ENCODE measurements around the gene NUP58.
"Not testable (repeated sequence)": the region's sequence is repeated elsewhere in the genome, so short reads cannot be mapped to it uniquely, and the experiment has no call there.

NUP58 gene

DNA sequence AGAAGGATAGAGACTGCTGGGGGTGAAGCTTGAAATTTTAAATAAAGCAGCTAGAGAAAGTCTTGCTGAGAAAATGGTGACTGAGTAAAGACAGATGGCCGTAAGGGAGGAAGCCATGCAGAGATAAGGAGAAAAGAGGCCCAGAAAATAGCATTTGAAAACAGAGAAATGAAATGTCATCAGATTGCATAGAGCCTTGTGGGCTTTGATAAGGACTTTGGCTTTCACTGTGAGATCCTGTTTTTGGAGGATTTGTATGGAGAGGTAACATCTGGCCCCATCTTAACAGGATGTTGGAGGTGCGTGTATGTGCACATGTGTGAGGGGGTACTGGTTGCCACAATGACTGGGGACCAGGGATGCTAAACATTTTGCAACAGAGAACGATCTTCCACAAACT is 50.8 kb downstream of the NUP58 start:
- peaks cover 11% of the 10 kb centered on the region for H3K27me3 Mint-ChIP-seq
- no peaks in the 10 kb centered on the region for H3K36me3 Mint-ChIP-seq
- no peaks in the 10 kb centered on the region for H3K4me1 Mint-ChIP-seq
- H3K27ac Mint-ChIP-seq, result no peak overlapping the region
- no peaks in the 10 kb centered on the region for H3K9me3 Mint-ChIP-seq
- no peak overlapping the region for H3K4me3 Mint-ChIP-seq

DNA sequence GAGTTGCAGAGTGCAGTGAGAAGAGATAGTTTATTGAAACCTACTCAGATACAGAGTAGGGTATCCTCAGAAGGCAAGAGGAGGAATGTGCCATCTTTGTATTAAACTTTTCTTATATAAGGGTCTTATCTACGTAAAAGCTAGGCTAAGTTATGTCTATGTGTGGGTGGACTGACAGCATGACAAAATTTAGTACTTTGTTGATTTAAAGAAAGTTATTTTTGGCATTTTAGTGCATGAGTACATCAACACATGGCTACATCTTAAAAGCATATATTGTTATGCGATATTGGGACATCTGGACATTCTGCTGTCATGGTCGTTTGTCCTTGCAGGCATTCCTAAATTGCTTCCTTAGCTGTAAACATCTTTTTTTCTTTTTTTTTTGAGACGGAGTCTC is 51.4 kb downstream of the NUP58 start:
- H3K4me1 Mint-ChIP-seq, result no peaks in the 10 kb centered on the region
- H3K36me3 Mint-ChIP-seq, result peaks cover 1% of the 10 kb centered on the region
- H3K4me3 Mint-ChIP-seq, result no peak overlapping the region
- no peak overlapping the region for H3K27ac Mint-ChIP-seq
- H3K27me3 Mint-ChIP-seq, result peaks cover 14% of the 10 kb centered on the region
- no peaks in the 10 kb centered on the region for H3K9me3 Mint-ChIP-seq

DNA sequence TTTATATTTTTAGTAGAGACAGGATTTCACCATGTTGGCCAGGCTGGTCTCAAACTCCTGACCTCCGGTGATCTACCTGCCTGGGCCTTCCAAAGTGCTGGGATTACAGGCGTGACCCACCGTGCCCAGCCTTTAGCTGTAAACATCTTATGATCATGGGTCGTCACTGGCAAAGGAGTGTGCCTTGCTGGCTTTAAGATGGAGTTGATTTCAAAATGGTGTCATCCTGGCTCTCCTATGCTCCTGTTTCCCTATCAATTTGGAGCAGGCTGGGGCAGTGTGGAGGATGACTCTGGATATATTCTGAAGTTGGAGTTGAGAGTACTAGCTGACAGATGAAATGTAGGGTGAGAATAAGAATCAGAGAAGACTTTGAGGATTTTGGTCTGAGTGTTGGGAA is 51.9 kb downstream of the NUP58 start:
- no peak overlapping the region for H3K27ac Mint-ChIP-seq
- no peaks in the 10 kb centered on the region for H3K9me3 Mint-ChIP-seq
- H3K36me3 Mint-ChIP-seq, result peaks cover 1% of the 10 kb centered on the region
- H3K4me1 Mint-ChIP-seq, result no peaks in the 10 kb centered on the region
- peaks cover 18% of the 10 kb centered on the region for H3K27me3 Mint-ChIP-seq
- no peak overlapping the region for H3K4me3 Mint-ChIP-seq

DNA sequence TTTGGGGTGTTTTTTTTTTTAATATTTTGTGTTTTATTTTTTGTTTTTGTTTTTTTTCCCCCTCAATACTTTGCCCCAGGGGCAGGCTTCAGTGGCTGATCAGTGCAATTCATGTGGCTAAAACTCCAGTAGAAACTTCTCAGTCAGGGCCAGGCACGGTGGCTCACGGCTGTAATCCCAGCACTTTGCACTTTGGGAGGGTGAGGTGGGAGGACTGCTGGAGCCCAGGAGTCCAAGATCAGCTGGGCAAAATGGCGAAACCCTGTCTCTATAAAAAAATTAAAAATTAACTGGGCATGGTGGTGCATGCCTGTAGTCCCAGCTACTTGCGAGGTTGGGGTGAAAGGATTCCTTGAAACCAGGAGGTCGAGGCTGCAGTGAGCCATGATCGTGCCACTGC is 53.0 kb downstream of the NUP58 start:
- H3K4me1 Mint-ChIP-seq, result no peaks in the 10 kb centered on the region
- peaks cover 1% of the 10 kb centered on the region for H3K36me3 Mint-ChIP-seq
- H3K27me3 Mint-ChIP-seq, result peaks cover 18% of the 10 kb centered on the region
- H3K9me3 Mint-ChIP-seq, result no peaks in the 10 kb centered on the region
- H3K4me3 Mint-ChIP-seq, result no peak overlapping the region
- no peak overlapping the region for H3K27ac Mint-ChIP-seq

DNA sequence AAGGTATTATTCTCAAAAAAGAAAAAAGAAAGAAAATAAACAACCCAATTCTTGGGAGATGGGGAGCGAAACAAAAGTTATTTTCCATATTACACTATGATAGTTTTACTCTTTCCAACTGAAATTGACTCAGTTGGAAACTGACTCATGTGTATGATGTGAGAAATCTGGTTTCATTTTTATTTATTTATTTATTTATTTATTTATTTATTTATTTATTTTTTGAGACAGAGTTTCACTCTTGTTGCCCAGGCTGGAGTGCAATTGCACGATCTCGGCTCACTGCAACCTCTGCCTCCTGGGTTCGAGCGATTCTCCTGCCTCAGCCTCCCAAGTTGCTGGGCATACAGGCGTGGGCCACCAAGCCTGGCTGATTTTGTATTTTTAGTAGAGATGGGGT is 59.0 kb downstream of the NUP58 start:
- H3K36me3 Mint-ChIP-seq, H3K27ac Mint-ChIP-seq, H3K4me3 Mint-ChIP-seq, H3K9me3 Mint-ChIP-seq, H3K4me1 Mint-ChIP-seq: not testable (repeated sequence)
- H3K27me3 Mint-ChIP-seq, result peaks cover 15% of the 10 kb centered on the region

DNA sequence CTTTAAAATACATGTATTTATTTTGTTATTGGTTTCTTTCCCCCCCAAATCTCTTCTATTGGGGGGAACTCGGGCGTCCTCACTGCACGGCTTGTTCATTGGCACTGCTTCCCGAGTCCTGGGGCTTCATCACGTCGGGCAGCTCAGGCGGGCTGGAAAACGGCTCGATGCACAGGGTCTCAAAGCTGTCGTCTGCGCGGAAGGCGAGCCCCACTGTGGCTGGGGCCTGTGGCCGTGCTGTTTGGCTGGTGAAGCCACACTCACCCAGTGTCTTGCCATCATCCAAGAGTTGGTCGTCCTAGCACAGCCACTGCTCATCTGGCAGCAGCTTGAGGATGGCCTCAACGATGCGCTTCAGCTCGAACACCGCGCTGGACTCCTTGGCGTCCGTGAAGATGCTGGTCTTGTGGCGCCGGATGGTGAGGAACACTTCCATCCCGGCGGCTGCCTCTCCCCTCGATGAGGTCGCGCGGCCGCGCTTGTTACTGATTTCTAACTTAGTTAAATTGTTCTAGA is 64.4 kb downstream of the NUP58 start:
- H3K27me3 Mint-ChIP-seq, result peaks cover 25% of the 10 kb centered on the region
- no peaks in the 10 kb centered on the region for H3K36me3 Mint-ChIP-seq
- H3K9me3 Mint-ChIP-seq, result no peaks in the 10 kb centered on the region
- no peak overlapping the region for H3K27ac Mint-ChIP-seq
- no peaks in the 10 kb centered on the region for H3K4me1 Mint-ChIP-seq
- H3K4me3 Mint-ChIP-seq, result no peak overlapping the region

DNA sequence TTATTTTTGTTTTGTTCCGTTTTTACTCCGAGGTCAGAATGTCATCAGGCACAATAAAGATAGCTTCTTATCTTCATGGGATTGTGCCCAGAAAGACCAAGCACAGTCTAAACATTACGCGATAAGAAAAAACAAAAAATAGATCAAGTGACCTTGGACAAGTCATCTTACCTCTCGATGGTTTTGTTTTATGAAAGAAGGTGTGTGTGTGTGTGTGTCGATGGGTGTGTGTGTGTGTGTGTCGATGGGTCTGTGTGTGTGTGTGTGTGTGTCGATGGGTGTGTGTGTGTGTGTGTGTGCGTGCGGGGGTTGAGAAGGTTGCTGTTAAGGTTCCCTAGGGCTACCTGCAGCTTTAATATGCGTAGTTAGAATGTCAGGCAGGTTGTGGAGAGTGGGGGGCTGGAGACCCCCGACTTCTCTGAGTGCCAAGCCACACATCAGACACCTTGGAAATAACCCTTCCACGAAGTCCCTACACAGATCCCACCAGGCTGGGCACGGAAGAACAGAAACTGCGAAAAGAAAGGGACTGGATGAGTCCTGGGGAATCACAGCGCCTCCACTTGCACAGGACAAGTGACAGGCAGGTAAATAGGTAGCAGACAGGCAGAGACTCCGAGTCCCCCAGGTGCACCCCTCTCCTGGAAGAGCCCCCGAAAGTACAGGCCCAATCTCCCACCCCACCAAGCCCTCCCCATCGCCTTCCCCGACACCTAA is 69.9 kb downstream of the NUP58 start:
- Mint-ChIP-seq H3K27me3 (peaks cover 54% of the 10 kb centered on the region), H3K36me3 (no peaks in the 10 kb centered on the region), H3K9me3 (no peaks in the 10 kb centered on the region)

DNA sequence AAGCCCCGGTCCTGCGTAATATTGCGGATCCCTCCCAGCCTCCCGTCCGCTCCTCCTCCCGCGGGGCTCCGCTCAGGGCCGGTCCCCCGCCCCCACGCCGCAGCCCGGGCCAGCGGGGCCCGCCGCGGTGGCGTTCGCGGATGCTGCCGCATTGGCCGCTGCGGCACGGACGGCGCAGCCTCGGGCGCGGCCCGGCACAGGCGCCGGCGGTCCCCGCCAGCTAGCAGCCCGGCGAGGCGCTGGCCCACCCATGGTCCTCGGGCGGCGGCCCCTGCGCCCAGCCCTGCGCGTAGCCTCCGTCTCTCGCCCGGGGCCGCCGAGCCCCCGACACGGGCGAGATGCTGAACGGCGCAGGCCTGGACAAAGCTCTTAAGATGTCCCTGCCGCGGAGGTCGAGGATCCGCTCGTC is 70.5 kb downstream of the NUP58 start, which contains the start of gene ATP8A2:
TSS of gene ATP8A2 (plus strand) at position 100 of the 409 bp plus-strand sequence. CDS start at position 339, 239 bp downstream.
- Mint-ChIP-seq H3K27ac (no peak within 1 kb of the TSS), H3K4me1 (peaks cover 12% of the 10 kb centered on the region), H3K36me3 (no peaks in the 10 kb centered on the region), H3K27me3 (peaks cover 54% of the 10 kb centered on the region), H3K4me3 (peak within 1 kb of the TSS; percentile 83), H3K9me3 (no peaks in the 10 kb centered on the region)

More for the DNA sequence above, 69.9 kb downstream of the NUP58 start:
- Mint-ChIP-seq H3K4me3 (peak overlapping the region; percentile 83), H3K27ac (no peak overlapping the region), H3K4me1 (peaks cover 12% of the 10 kb centered on the region)

DNA sequence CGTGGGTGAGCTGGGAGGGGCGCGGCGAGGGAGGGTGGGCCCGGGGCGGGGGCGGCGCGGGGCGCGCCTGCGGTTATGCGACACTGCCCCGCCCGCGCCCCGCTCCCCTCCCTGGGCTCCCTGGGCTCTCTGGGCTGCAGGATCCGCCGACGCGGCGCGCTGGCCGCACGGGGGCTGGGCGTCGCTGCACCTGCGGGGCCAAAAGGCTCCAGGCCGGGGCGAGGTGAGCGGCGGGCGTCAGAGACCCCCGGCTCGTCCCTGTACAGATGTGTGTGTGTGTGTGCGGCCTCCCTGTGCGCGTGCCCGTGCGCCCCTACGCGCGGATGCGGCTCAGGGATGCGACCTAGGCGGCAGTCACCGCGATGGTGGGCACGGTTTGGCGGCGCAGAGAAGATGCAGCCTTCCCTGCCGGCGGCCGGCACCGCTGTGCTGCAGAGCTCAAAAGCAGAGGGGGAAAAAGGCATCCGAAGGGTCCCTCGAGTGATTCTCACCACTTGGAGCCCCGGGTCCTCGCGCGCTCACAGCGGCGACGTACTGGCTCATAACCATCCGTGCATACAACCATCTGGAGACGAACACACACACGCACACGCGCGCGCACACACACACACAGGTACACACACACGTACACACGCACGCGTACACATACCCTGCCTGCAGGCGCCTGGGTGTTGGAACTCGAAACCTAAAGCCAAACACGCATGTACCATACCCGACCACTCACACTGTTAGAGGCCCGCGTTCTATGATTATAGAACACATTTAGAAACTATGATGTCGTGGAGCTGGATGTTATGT is 71.1 kb downstream of the NUP58 start:
- no peaks in the 10 kb centered on the region for H3K9me3 Mint-ChIP-seq
- H3K4me3 Mint-ChIP-seq, result peak overlapping the region; percentile 47
- H3K27ac Mint-ChIP-seq, result no peak overlapping the region
- no peaks in the 10 kb centered on the region for H3K36me3 Mint-ChIP-seq
- peaks cover 51% of the 10 kb centered on the region for H3K27me3 Mint-ChIP-seq
- peaks cover 12% of the 10 kb centered on the region for H3K4me1 Mint-ChIP-seq

DNA sequence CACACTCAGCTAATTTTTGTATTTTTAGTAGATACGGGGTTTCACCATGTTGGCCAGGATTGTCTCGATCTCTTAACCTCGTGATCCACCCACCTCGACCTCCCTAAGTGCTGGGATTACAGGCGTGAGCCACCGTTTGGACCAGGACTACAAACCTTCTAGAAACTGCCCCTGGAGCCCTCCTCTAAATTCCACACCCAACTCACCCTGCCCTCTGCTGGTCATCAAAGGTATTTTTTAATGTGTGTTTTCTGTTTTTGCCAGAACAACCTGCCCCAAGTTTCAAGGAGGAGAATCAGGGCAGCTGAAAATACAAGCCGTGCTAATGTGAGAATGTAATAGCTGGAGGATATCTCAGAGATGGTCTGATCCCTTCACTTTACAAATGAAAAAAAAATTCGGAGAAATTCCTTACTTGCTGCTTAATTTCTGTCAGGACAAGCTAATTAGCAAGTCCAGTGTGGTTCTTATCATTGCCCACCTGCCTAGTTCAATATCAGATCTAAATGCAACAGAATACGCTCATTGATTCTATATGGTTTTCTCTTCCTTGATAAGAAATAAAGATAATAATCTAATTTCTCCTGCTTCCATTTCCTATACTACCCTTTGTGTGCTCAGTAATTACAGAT is 74.4 kb downstream of the NUP58 start:
- H3K36me3 Mint-ChIP-seq, result no peaks in the 10 kb centered on the region
- no peak overlapping the region for H3K4me3 Mint-ChIP-seq
- H3K27me3 Mint-ChIP-seq, result peaks cover 39% of the 10 kb centered on the region
- peaks cover 12% of the 10 kb centered on the region for H3K4me1 Mint-ChIP-seq
- H3K9me3 Mint-ChIP-seq, result no peaks in the 10 kb centered on the region
- H3K27ac Mint-ChIP-seq, result no peak overlapping the region

DNA sequence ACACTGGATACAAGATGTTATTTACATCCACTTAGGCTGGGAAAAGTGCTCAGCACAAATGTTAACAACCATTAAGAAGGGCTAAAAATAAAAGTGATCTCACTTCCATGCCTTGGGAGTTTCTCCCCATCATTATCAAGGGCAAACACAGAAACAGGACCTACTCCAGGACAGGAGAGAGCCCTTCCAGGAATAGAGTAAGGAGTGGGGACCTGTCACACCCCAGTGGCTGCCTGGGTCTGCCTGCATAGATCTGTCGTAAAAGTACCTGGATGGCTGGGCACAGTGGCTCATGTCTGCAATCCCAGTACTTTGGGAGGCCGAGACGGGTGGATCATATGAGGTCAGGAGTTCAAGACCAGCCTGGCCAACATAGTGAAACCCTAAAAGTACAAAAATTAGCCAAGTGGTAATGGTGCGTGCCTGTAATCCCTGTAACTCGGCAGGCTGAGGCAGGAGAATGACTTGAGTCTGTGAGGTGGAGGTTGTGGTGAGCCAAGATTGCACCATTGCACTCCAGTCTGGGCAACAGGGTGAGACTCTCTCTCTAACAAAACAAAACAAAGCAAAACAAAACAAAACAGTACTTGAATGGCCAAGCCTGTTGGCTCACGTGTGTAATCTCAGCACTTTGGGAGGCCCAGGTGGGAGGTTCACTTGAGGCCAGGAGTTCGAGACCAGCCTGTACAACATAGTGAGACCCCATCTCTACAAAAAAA is 76.0 kb downstream of the NUP58 start:
- Mint-ChIP-seq H3K27ac (no peak overlapping the region), H3K4me1 (peaks cover 5% of the 10 kb centered on the region), H3K9me3 (no peaks in the 10 kb centered on the region), H3K27me3 (peaks cover 34% of the 10 kb centered on the region), H3K36me3 (no peaks in the 10 kb centered on the region), H3K4me3 (no peak overlapping the region)

DNA sequence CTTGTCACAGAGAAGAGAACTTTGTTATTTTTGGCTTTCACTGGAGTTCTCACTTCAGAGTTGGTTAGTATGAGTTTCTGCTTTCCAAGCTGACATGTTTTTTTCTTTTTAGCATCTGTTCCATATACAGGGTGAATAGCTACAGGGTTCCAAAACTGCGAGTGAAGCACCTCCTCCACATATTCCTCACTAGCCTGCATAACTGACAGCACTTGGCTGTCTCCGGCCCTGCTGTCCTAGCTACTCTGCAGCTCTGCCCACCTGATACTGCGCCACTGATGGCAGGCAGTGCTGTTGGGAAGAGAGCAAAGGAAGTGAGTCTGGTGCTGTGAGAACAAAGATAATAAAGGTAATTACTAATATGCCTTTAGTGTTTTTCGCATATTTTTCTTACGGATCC is 77.1 kb downstream of the NUP58 start:
- Mint-ChIP-seq H3K27ac (no peak overlapping the region), H3K4me3 (no peak overlapping the region), H3K27me3 (peaks cover 29% of the 10 kb centered on the region), H3K36me3 (no peaks in the 10 kb centered on the region), H3K9me3 (no peaks in the 10 kb centered on the region), H3K4me1 (no peaks in the 10 kb centered on the region)

DNA sequence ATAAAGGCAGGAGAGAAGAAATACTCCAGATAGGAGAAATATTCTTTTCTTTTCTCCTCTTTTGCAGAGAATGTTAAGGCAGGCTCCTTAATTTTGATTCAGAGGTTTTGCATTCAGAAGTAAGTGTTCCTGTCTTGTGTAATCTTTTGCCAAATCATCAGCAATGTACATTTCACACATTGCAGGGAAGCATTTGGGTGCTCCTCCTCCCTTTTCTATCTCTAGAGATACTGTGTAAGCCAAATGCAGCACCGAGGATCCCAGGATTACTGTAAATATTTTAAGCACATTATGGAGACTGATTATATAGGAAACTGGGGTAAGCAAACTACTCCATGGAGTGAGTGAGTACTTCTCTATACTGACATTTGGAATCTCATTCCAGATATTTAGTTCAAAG is 77.6 kb downstream of the NUP58 start:
- H3K4me1 Mint-ChIP-seq, result no peaks in the 10 kb centered on the region
- peaks cover 30% of the 10 kb centered on the region for H3K27me3 Mint-ChIP-seq
- H3K27ac Mint-ChIP-seq, result no peak overlapping the region
- H3K9me3 Mint-ChIP-seq, result no peaks in the 10 kb centered on the region
- no peak overlapping the region for H3K4me3 Mint-ChIP-seq
- H3K36me3 Mint-ChIP-seq, result no peaks in the 10 kb centered on the region

DNA sequence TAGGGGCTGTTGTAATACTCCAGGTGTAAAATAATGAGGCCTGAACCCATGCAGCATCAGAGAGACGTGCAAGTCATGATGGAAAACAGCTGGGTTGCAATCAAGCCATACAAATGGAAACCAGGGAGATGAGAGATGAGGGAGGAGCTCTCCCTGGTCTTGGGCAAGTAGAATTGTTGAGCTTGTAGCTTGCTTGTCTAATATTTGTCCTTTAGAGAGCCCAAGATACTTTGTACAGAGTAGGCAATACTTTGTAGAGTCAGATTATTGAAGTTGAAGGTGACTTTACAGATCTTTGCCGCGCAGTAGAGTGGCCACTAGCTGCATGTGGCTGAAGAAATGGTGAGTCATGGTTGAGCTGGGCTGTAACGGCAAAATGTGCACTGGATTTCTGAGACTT is 78.7 kb downstream of the NUP58 start:
- Mint-ChIP-seq H3K4me1 (no peaks in the 10 kb centered on the region), H3K4me3 (no peak overlapping the region), H3K9me3 (no peaks in the 10 kb centered on the region), H3K27ac (no peak overlapping the region), H3K36me3 (no peaks in the 10 kb centered on the region), H3K27me3 (peaks cover 28% of the 10 kb centered on the region)

DNA sequence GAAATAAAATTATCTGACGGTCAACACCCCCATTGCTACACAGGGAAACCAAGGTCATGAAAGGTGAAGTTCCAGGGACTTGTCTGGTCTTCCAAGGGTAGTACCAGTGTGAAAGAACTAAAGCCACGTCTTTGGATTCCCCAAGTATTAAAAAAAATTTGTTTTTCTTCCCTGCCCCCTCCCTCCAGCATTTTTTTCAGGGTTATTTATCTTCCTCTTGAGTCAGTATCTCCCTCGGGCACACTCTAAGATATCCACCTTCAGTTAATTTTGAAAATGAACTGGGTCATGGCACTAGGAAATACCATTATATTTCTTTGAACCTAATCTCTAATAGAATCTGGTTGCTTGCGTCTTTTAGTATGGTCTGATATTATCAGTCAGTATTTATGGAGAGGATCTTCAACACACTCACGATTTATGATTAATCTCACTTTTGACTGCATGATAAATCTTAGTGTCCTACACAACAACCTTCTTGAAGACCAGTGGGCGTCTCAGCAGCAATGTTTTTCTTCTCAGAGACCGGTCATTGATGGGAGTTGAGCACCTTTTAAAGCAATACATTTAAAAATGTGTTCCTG is 79.4 kb downstream of the NUP58 start:
- Mint-ChIP-seq H3K27ac (no peak overlapping the region), H3K9me3 (no peaks in the 10 kb centered on the region), H3K36me3 (no peaks in the 10 kb centered on the region), H3K27me3 (peaks cover 25% of the 10 kb centered on the region), H3K4me3 (no peak overlapping the region), H3K4me1 (no peaks in the 10 kb centered on the region)
